ENCODE measurements around the gene SLC25A3.

- TF ChIP-seq, protein P1, sequence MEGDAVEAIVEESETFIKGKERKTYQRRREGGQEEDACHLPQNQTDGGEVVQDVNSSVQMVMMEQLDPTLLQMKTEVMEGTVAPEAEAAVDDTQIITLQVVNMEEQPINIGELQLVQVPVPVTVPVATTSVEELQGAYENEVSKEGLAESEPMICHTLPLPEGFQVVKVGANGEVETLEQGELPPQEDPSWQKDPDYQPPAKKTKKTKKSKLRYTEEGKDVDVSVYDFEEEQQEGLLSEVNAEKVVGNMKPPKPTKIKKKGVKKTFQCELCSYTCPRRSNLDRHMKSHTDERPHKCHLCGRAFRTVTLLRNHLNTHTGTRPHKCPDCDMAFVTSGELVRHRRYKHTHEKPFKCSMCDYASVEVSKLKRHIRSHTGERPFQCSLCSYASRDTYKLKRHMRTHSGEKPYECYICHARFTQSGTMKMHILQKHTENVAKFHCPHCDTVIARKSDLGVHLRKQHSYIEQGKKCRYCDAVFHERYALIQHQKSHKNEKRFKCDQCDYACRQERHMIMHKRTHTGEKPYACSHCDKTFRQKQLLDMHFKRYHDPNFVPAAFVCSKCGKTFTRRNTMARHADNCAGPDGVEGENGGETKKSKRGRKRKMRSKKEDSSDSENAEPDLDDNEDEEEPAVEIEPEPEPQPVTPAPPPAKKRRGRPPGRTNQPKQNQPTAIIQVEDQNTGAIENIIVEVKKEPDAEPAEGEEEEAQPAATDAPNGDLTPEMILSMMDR (IDR thresholded peaks at IDR 0.05), result no peak
- no peak for TF ChIP-seq POLR2A (IDR thresholded peaks at IDR 0.05)
Measured at GRCh38 chr12:98638009-98638408, 44.5 kb downstream of the SLC25A3 start.
